H9 (cell line): Measurements from ENCODE around the gene ABCC3. TPM values are rescaled to one million over a fixed set of nuclear protein-coding genes. Genes with fewer than 3 reads are reported as not detected.

ENCODE experiments used
- DNase-seq: peaks from one replicate; pipeline ENCODE4 v3.0.0-alpha.2; 2017
- H2AFZ ChIP-seq: one replicate; pipeline ENCODE4 v1.6.1; 2013; ENCODE audit warnings: mild to moderate bottlenecking, low read length, control low read depth, moderate library complexity
- H2AK5ac ChIP-seq: 2 replicates; pipeline ENCODE4 v1.6.1; 2013; ENCODE audit warnings: low read length, control low read depth, mixed read lengths; ENCODE audit not compliant: insufficient read length
- H2BK120ac ChIP-seq: one replicate; pipeline ENCODE4 v1.6.1; 2013; ENCODE audit warnings: low read depth, mild to moderate bottlenecking, low read length, control low read depth, inconsistent platforms; ENCODE audit not compliant: poor library complexity, severe bottlenecking
- H2BK12ac ChIP-seq: 2 replicates; pipeline ENCODE4 v1.6.1; 2013; ENCODE audit warnings: low read length, control low read depth, mixed read lengths, low read depth; ENCODE audit not compliant: insufficient read length
- H2BK15ac ChIP-seq: 2 replicates; pipeline ENCODE4 v1.6.1; 2013; ENCODE audit warnings: low read depth, low read length, control low read depth
- H2BK20ac ChIP-seq: one replicate; pipeline ENCODE4 v1.6.1; 2013; ENCODE audit warnings: low read depth, mild to moderate bottlenecking, low read length, control low read depth, inconsistent platforms; ENCODE audit not compliant: poor library complexity, severe bottlenecking
- H2BK5ac ChIP-seq: 2 replicates; pipeline ENCODE4 v1.6.1; 2013; ENCODE audit warnings: low read length, control low read depth, mixed read lengths; ENCODE audit not compliant: insufficient read length
- H3K14ac ChIP-seq: 2 replicates; pipeline ENCODE4 v1.6.1; 2013; ENCODE audit warnings: low read length, control low read depth; ENCODE audit not compliant: insufficient read depth
- H3K18ac ChIP-seq: 2 replicates; pipeline ENCODE4 v1.6.1; 2013; ENCODE audit warnings: low read depth, mild to moderate bottlenecking, mixed read lengths, low read length, control low read depth; ENCODE audit not compliant: insufficient read length
- H3K23ac ChIP-seq: 2 replicates; pipeline ENCODE4 v1.6.1; 2013; ENCODE audit warnings: low read length, control low read depth, mixed read lengths, low read depth; ENCODE audit not compliant: insufficient read length
- H3K23me2 ChIP-seq: 2 replicates; pipeline ENCODE4 v1.6.1; 2013; ENCODE audit warnings: low read depth, mild to moderate bottlenecking, mixed read lengths, low read length, control low read depth; ENCODE audit not compliant: insufficient read length, poor library complexity, severe bottlenecking
- H3K27ac ChIP-seq: 2 replicates; pipeline ENCODE4 v1.5.1; 2013; ENCODE audit warnings: low read length, control low read depth, mixed read lengths, low read depth; ENCODE audit not compliant: insufficient read length
- H3K27me3 ChIP-seq: 2 replicates; pipeline ENCODE4 v1.6.1; 2013; ENCODE audit warnings: low read length, control low read depth, inconsistent platforms; ENCODE audit not compliant: insufficient read depth
- H3K4ac ChIP-seq: 2 replicates; pipeline ENCODE4 v1.6.1; 2013; ENCODE audit warnings: low read depth, mild to moderate bottlenecking, control low read depth, inconsistent platforms, low read length, moderate library complexity
- H3K4me1 ChIP-seq: 2 replicates; pipeline ENCODE4 v1.6.1; 2013; ENCODE audit warnings: low read length, control low read depth, inconsistent platforms; ENCODE audit not compliant: insufficient read depth
- H3K4me2 ChIP-seq: 2 replicates; pipeline ENCODE4 v1.6.1; 2013; ENCODE audit warnings: low read length, control low read depth, mixed read lengths; ENCODE audit not compliant: insufficient read length, insufficient read depth
- H3K56ac ChIP-seq: 2 replicates; pipeline ENCODE4 v1.6.1; 2013; ENCODE audit warnings: low read depth, mild to moderate bottlenecking, mixed read lengths, low read length, control low read depth; ENCODE audit not compliant: insufficient read length
- H3K79me1 ChIP-seq: 2 replicates; pipeline ENCODE4 v1.6.1; 2013; ENCODE audit warnings: low read depth, mild to moderate bottlenecking, moderate library complexity, low read length, control low read depth, inconsistent platforms; ENCODE audit not compliant: insufficient read depth, poor library complexity, severe bottlenecking
- H3K79me2 ChIP-seq: 2 replicates; pipeline ENCODE4 v1.6.1; 2013; ENCODE audit warnings: low read length, control low read depth, inconsistent platforms; ENCODE audit not compliant: insufficient read depth
- H3K9ac ChIP-seq: 2 replicates; pipeline ENCODE4 v1.6.1; 2013; ENCODE audit warnings: low read length, control low read depth, mixed read lengths; ENCODE audit not compliant: insufficient read length; ENCODE audit errors: extremely low read depth
- H3K9me3 ChIP-seq: one replicate; pipeline ENCODE4 v1.6.1; 2013; ENCODE audit warnings: low read depth, low read length, inconsistent platforms; ENCODE audit not compliant: control insufficient read depth
- H3T11ph ChIP-seq: one replicate; pipeline ENCODE4 v1.6.1; 2013; ENCODE audit warnings: mild to moderate bottlenecking, low read length, control low read depth, inconsistent platforms
- H4K20me1 ChIP-seq: one replicate; pipeline ENCODE4 v1.6.1; 2013; ENCODE audit not compliant: control insufficient read depth, insufficient read length, insufficient read depth
- H4K5ac ChIP-seq: 2 replicates; pipeline ENCODE4 v1.6.1; 2013; ENCODE audit warnings: low read depth, mild to moderate bottlenecking, mixed read lengths, low read length, control low read depth; ENCODE audit not compliant: insufficient read length
- H4K8ac ChIP-seq: replicated peaks from 2 replicates; pipeline ENCODE4 v1.6.1; 2013; ENCODE audit warnings: low read length, control low read depth, mixed read lengths, low read depth; ENCODE audit not compliant: insufficient read length
- H4K91ac ChIP-seq: 2 replicates; pipeline ENCODE4 v1.6.1; 2013; ENCODE audit warnings: low read depth, mild to moderate bottlenecking, moderate library complexity, mixed read lengths, low read length, control low read depth; ENCODE audit not compliant: insufficient read length
- H3K27ac Mint-ChIP-seq, 3 experiments: 2 replicates in 2 of 3; 3 replicates in 1 of 3; pipeline ENCODE4 v1.8.0; 2020 to 2021; ENCODE audit warnings: mixed read lengths in 3 of 3, mild to moderate bottlenecking in 1 of 3, moderate library complexity in 1 of 3
- H3K27me3 Mint-ChIP-seq: 2 replicates; pipeline ENCODE4 v1.8.0; 2021; ENCODE audit warnings: low read depth, mild to moderate bottlenecking, moderate library complexity, mixed read lengths
- H3K36me3 Mint-ChIP-seq, 3 experiments: 2 replicates in 2 of 3; 3 replicates in 1 of 3; pipeline ENCODE4 v1.8.0; 2020 to 2021; ENCODE audit warnings: low read depth in 3 of 3, mixed read lengths in 3 of 3; ENCODE audit not compliant: insufficient read depth in 1 of 3
- H3K4me1 Mint-ChIP-seq, 2 experiments: 2 replicates each; pipeline ENCODE4 v1.8.0; 2020; ENCODE audit warnings: mixed read lengths in 2 of 2
- H3K4me3 Mint-ChIP-seq, 2 experiments: 2 replicates in 1 of 2; 3 replicates in 1 of 2; pipeline ENCODE4 v1.8.0; 2020 to 2021; ENCODE audit warnings: mild to moderate bottlenecking in 2 of 2, mixed read lengths in 2 of 2, moderate library complexity in 1 of 2
- H3K9me3 Mint-ChIP-seq, 2 experiments: 2 replicates in 1 of 2; 3 replicates in 1 of 2; pipeline ENCODE4 v1.8.0; 2020; ENCODE audit warnings: mild to moderate bottlenecking in 2 of 2, mixed read lengths in 2 of 2, moderate library complexity in 1 of 2
- WGBS: extraction: QIAGEN DNeasy Blood & Tissue Kit; methylation state at CpG from one replicate; pipeline ENCODE4 v1.1.7; 2013; ENCODE audit warnings: missing lambda C conversion rate, low lambda C conversion rate, mixed read lengths; ENCODE audit not compliant: insufficient read length; ENCODE audit errors: extremely low coverage; 5-methylcytosine and 5-hydroxymethylcytosine counted together
- total RNA-seq: library from RNA; stranded (reverse); gene quantifications from 2 replicates; pipeline ENCODE4 v1.2.1, GENCODE V29; 2021
- TF ChIP-seq, protein P1 (sequence below): fragments of 200-600 bp; sonication (generic); conservative IDR thresholded peaks from 3 replicates; pipeline ENCODE4 v1.8.0; 2021; ENCODE audit warnings: antibody characterized with exemption, mild to moderate bottlenecking

Gene ABCC3
- total RNA-seq, 1 experiment from 2014 or later: 0.31 TPM

DNA sequence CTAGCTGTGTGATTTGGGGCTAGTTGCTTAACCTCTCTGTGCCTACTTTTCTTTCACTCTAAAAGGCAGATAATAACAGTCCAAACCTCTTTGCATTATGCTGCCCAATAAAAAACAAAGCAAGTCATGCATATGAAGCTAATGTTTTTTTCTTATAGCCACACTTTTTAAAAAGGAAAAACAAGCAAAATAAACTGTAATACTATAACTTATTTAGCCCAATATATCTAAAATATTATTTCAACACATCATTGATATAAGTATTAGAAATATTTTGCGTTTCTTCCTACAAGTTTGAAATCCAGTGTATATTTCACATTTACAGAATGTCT is 50.6 kb downstream of the ABCC3 start:
- H3K79me2 ChIP-seq: no peaks in the 10 kb centered on the region
- Mint-ChIP-seq H3K4me1 (peaks cover 32 to 51% of the 10 kb centered on the region in 2 experiments), H3K27ac (no peak overlapping the region), H3K27me3 (peaks cover 2% of the 10 kb centered on the region), H3K4me3 (no peak overlapping the region), H3K36me3 (no peaks in the 10 kb centered on the region), H3K9me3 (no peaks in the 10 kb centered on the region; a peak in 1 of 5 replicates)
- no peaks in the 10 kb centered on the region for H3K79me1 ChIP-seq
- no peaks in the 10 kb centered on the region for H3K27me3 ChIP-seq
- no peak overlapping the region for H3K56ac ChIP-seq
- no peak overlapping the region for H2AFZ ChIP-seq
- DNase-seq: no peak
- no peak overlapping the region for H4K91ac ChIP-seq
- H2BK5ac ChIP-seq: no peak overlapping the region
- no peak overlapping the region for H2BK20ac ChIP-seq
- H2BK12ac ChIP-seq: no peak overlapping the region
- H4K5ac ChIP-seq: no peak overlapping the region
- H2AK5ac ChIP-seq: no peak overlapping the region
- TF ChIP-seq, protein P1, sequence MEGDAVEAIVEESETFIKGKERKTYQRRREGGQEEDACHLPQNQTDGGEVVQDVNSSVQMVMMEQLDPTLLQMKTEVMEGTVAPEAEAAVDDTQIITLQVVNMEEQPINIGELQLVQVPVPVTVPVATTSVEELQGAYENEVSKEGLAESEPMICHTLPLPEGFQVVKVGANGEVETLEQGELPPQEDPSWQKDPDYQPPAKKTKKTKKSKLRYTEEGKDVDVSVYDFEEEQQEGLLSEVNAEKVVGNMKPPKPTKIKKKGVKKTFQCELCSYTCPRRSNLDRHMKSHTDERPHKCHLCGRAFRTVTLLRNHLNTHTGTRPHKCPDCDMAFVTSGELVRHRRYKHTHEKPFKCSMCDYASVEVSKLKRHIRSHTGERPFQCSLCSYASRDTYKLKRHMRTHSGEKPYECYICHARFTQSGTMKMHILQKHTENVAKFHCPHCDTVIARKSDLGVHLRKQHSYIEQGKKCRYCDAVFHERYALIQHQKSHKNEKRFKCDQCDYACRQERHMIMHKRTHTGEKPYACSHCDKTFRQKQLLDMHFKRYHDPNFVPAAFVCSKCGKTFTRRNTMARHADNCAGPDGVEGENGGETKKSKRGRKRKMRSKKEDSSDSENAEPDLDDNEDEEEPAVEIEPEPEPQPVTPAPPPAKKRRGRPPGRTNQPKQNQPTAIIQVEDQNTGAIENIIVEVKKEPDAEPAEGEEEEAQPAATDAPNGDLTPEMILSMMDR: no peak
- H3K23me2 ChIP-seq: no peaks in the 10 kb centered on the region
- H4K8ac ChIP-seq: no peak overlapping the region
- no peak overlapping the region for H2BK120ac ChIP-seq
- no peak overlapping the region for H3K9ac ChIP-seq
- no CpG with 5 or more reads among the region's 1 CpG for WGBS
- no peak overlapping the region for H3K4ac ChIP-seq
- no peak overlapping the region for H2BK15ac ChIP-seq
- no peak overlapping the region for H3K18ac ChIP-seq
- H3K14ac ChIP-seq: no peak overlapping the region
- no peaks in the 10 kb centered on the region for H4K20me1 ChIP-seq
- no peak overlapping the region for H3K23ac ChIP-seq
- H3K4me2 ChIP-seq: no peak overlapping the region
- no peak overlapping the region for H3K27ac ChIP-seq
- no peak overlapping the region for H3T11ph ChIP-seq
- H3K4me1 ChIP-seq: no peaks in the 10 kb centered on the region
- H3K9me3 ChIP-seq: no peaks in the 10 kb centered on the region
